ENCODE measurements around the gene NBEAL2.

DNA sequence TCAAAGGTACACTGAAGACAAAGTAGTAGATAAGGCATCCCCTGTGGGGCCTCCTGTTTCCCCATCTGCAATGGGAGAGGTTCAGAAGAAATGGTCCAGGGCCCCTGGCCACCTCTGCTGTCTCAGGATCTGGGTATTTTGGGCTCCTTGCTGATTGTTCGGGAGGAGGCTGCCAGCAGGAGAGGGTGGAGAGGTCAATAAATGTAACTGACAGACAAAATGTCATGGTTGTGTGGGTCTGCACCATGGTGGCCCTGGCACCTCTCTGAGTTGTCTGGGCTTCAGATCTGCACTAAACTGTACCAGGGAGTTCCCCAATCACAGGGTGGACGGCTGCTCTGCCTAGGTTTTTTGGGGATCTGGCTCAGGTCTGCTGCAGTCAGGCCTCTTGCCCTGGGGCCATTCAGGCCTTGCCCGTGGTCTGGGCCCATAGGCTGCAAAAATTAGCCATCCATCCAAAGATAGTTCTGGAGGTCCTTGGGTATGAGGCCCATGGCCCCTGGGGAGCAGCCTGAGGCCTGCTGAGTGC, 7.4 kb downstream of the NBEAL2 start:
- TF ChIP-seq, protein P1, sequence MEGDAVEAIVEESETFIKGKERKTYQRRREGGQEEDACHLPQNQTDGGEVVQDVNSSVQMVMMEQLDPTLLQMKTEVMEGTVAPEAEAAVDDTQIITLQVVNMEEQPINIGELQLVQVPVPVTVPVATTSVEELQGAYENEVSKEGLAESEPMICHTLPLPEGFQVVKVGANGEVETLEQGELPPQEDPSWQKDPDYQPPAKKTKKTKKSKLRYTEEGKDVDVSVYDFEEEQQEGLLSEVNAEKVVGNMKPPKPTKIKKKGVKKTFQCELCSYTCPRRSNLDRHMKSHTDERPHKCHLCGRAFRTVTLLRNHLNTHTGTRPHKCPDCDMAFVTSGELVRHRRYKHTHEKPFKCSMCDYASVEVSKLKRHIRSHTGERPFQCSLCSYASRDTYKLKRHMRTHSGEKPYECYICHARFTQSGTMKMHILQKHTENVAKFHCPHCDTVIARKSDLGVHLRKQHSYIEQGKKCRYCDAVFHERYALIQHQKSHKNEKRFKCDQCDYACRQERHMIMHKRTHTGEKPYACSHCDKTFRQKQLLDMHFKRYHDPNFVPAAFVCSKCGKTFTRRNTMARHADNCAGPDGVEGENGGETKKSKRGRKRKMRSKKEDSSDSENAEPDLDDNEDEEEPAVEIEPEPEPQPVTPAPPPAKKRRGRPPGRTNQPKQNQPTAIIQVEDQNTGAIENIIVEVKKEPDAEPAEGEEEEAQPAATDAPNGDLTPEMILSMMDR (IDR thresholded peaks at IDR 0.05; ENCODE audit: insufficient read depth, low read depth, low read length), result no peak
- TF ChIP-seq EZH2 (IDR thresholded peaks at IDR 0.05; ENCODE audit: insufficient read depth, low read length), result no peak

Data from astrocyte (in vitro differentiated cells and primary cell).